HG02588 (cell line): ENCODE measurements around the gene RBKS.

ENCODE experiments used
- ATAC-seq: cut with Tn5 transposase; IDR thresholded peaks from one replicate; pipeline ENCODE4 v1.9.1; 2021; ENCODE audit warnings: mild to moderate bottlenecking, moderate library complexity; ENCODE audit not compliant: unreplicated experiment

The RBKS gene

GRCh38 chr2:27738349-27739057 is 151.7 kb downstream of the RBKS start:
- ATAC-seq, result no peak

DNA sequence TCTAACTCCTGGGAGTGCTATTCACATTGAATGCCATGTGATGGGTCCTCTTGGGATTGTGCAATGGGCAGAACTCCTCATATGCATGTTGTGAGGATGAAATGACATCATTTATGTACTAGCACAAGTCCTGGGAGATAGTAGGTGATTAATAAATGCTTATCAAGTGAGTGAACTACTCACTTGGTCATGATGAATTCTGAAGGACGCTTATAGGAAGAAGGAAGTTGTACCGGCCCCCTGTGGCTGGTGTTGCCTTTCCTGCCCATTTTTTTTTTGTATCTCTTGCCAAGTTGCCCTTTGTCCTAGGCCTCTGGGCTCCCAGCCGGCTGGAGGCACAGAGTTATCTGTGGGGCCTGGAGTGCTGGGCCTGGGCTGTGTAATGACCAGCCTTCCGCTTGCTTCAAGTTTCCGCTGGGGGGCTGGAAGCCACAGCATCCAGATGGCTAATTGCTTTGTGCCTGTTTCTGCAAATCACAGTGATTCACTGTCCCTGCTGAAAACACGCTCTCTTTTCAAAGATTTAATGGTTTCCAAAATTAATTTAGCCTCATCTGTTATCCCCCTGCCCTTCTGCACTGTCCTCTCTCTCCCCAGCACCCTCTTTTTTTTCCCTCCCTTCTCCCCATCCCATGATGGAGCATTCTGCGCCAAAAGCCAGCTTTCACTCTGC is 152.4 kb downstream of the RBKS start:
- ATAC-seq, result no peak

DNA sequence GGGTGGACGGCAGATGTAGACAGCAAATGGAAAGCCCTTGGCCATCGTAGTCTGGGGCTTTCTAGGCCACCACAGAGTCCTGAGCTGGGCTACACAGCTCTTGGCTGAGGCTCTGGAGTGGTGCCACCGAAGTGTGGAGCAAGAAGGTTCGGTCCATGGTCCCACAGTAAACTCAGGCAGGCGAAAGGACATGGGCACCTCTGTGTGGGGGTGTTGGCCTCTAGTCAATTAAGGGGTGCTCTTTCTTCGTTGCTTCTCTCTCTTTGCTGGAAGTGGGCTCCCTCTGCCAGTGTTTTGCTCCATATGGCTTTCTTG is 153.3 kb downstream of the RBKS start:
- no peak for ATAC-seq

GRCh38 chr2:27736031-27736889 is 153.9 kb downstream of the RBKS start:
- no peak for ATAC-seq

- ATAC-seq, result no peak
These were observed 154.8 kb downstream of the RBKS start for GRCh38 chr2:27735263-27735904.

- ATAC-seq, result no peak
These were observed 155.9 kb downstream of the RBKS start for GRCh38 chr2:27734305-27734704.
